ENCODE measurements around the gene FARP1.

GRCh38 chr13:98228661-98229341 is 85.9 kb downstream of the FARP1 start:
- TF ChIP-seq CTCF (conservative IDR thresholded peaks at IDR 0.05) (no peak), ZFX (IDR thresholded peaks at IDR 0.05) (no peak)

Data from C4-2B (cell line).